GM18508 (cell line): ENCODE data around the gene OXTR.

Experiments used
- ATAC-seq: cut with Tn5 transposase; IDR thresholded peaks from one replicate; pipeline ENCODE4 v1.9.1; 2021; ENCODE audit warnings: moderate number of reproducible peaks; ENCODE audit not compliant: insufficient read depth, unreplicated experiment

Gene OXTR

DNA sequence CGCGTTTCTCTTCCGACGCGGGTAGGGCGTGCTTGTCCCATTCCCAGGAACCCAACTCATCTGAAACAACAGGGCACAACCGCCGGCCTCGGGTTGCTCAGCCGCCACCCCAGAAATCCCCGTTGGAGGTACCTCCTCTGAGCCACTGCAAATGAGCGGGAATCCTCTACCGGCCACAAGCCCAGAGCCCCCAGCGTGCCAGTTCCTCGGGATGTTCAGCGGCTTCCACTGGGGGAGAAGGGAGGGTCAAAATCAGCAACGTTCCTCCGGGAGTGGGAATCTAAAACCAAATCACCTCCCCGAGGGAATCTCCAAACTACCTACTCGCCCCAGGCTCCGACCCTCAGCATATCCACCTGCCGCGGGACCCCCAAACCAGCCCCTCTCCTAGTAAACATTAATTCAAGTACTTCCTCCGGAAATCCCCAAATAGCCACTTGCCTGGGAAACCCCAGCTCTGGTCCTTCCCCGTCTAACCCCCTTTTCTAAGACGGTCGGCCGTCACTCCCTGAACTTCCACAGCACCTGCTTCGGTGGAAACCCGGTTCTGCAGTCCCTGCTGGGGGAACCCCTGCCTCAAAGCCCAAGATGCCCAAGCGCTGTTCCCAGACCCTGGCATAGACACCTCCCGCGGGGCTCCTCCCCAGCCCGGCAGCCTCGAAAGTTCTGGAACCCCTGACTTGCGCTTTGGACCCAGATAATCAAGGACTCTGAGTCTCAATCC is 887 bp downstream of the OXTR start:
- ATAC-seq, result peak; percentile 17

GRCh38 chr3:8767667-8768363 is 1.6 kb downstream of the OXTR start:
- peak; percentile 26 for ATAC-seq

DNA sequence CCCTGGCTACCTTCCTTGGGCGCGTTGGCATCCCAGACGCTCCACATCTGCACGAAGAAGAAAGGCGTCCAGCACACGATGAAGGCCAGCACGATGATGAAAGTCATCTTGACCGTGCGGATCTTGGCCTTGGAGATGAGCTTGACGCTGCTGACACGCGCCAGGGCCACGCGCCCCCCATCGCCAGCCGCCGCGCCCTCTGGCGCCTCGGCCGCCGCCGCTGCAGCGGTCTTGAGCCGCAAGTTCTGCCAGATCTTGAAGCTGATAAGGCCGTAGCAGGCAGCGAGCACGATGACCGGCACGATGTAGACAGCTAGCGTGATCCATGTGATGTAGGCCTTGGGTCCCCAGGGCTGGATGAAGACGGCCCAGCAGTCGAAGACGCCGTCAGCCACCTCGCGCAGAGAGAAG is 2.2 kb downstream of the OXTR start:
- no peak for ATAC-seq

- ATAC-seq, result no peak
These were observed 3.3 kb downstream of the OXTR start for GRCh38 chr3:8766148-8766547.

- no peak for ATAC-seq
These were observed 3.9 kb downstream of the OXTR start for GRCh38 chr3:8765528-8765927.

GRCh38 chr3:8764528-8764927 is 4.9 kb downstream of the OXTR start:
- ATAC-seq, result no peak

DNA sequence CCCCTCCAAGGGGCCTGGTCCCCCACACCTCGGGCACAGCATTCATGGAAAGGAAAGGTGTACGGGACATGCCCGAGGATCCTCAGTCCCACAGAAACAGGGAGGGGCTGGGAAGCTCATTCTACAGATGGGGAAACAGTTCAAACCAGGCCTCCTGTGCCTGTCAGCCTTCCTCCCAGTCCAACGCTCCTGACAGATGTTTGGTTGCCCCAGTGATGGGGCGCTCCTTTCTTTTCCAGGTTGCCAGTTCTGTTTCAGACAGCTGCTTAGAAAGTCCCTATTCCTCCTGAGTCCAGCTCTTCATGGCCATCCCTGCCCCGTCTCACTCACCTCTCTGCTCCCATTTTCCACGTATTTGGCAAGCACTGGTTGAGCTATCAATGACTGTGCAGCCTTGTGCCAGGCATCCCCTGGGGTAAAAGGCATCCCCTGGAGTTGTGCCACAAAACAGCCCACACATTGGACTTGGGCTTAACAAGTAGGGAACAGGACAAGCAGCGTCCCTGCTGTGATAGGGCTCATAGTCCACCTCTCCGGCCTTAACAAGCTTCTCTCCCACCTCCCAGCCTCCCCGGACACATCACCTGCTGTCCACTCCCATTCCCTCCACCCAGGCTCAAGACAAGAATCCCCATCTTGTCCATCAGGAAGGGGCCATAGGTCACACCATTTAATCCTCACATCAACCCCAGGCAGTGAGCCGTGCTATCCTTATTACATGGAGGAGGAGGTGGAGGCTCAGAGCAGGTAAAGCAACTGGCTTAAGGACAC is 6.6 kb downstream of the OXTR start:
- ATAC-seq, result no peak

DNA sequence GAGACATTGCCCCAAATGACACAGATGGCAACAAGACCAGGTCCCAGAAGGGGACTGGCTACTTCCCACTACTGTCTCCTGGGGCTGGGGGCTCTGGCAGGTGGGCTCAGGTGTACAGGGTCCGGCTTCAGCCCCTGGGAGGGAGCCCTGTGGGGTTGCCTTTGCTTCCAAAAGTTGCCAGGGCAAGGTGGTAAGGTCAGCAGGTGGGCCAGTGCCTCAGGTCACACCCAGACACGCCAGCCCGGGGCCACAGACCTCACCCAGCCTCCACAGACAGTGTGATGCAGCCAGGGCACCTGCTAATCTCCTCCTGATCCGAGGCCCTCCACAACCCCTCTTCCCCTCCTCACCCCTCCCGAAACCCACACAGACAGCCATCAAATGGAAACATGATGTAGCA is 7.5 kb downstream of the OXTR start:
- ATAC-seq, result no peak

DNA sequence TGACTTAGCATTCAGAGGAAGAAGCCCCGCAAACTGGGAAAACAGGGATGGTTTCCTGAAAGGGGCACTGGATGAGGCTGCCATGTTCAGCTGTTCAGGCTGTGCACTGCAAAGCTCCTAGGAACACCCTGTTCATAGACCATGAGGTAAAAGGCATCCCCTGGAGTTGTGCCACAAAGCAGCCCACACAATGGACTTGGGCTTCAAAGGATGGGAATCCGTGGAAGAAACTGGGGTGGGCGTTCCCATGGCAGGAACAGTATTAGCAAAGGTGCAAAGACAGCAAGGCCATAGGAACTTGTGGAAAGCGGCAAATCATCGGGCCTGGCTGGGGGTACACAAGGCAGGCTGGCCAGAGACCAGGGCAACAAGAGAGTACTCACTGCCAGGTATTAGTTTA is 8.9 kb downstream of the OXTR start:
- ATAC-seq, result no peak

DNA sequence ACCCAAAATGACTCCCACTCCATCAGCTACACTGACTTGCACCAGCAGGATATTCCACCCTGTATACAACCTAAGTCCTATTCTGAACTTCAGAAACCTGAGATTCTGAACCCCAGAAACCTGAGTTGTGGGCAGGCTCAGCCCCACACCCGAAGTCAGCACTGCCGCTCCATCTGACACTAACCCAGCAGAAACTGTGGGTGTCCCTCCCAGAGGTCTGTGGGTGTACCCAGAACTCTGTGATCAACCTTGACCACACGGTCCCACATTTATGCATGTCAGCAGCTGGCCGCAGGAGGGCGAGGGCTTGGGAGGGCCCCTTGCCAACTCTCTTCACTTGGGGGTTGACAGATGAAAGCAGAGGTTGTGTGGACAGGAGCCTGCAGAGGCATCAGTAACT is 9.3 kb downstream of the OXTR start:
- no peak for ATAC-seq

DNA sequence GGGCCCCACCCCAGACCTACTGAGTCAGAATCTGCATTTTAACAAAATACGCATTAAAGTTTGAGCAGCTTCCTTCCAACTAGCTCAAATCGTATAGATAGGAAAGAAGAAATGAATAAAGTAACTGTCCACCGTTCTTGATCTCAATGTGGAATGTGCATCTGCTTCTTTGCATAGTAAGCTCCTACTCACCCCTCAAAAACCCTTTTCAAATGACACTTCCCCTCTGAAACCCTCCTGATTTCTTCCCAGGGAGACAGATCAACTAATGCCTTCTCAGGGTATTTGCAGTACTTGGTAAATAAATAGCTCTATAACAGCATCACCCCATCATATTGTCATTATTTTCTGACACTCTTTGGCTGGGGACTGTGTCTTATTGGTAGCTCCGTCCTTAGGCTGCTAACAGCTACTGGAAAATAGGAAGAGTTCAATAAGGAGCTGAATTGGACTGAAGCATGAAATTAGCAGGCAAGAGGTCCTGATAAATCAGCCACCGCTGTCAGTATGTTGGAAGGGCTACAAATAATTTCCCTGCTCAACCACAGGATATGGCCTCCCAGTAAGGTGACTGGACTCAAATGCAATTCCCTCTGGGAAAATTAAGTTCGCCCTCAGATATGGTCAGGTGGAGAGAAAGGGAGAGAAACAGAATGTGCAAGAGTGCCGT is 10.2 kb downstream of the OXTR start:
- ATAC-seq, result no peak

DNA sequence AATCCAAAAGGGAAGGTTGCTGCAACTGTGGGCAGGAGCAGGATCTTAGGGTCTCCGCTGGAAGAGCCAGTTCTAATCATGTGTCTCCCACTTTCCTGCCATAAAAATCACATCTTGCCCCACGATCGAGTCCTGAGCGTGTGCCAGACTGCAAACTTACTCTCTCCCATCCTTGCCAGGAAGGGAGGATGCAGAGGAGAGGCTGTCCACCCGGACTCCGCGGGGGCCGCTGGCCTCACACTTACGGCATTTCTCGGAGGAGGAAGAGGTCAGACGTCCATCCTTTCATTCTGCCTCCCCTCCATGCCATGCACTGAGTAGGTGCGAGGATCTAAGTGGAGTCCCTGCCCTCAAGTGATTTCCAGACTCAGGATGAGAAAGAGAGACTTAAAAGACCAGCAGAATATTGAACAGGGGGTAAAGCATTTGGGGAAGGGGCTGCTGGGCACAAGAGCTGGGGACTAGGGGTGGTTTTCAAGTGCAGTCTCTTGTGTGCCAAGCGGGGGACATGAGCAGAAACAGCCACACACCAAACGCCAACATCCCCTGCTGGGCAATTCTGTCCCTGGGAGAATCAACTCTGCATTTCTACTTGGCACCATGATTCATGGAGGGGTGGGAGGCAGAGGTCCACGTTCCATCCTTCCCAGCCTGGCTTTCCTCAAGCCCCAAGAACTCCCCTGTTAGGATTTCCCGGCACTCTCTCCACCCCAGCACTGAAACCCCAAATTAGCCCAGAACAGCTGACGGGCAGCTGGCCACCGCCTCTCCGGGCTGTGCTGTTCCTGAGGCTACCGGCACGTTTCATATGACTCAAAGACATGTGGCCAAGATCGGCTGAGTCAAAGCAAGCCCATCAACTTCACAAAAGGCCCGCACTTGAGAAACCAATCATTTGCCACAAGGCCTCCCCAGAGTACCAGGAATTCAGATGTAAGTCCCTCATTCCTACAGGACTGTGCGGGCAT is 11.6 kb downstream of the OXTR start:
- no peak for ATAC-seq

GRCh38 chr3:8756671-8757070 is 12.7 kb downstream of the OXTR start:
- no peak for ATAC-seq

DNA sequence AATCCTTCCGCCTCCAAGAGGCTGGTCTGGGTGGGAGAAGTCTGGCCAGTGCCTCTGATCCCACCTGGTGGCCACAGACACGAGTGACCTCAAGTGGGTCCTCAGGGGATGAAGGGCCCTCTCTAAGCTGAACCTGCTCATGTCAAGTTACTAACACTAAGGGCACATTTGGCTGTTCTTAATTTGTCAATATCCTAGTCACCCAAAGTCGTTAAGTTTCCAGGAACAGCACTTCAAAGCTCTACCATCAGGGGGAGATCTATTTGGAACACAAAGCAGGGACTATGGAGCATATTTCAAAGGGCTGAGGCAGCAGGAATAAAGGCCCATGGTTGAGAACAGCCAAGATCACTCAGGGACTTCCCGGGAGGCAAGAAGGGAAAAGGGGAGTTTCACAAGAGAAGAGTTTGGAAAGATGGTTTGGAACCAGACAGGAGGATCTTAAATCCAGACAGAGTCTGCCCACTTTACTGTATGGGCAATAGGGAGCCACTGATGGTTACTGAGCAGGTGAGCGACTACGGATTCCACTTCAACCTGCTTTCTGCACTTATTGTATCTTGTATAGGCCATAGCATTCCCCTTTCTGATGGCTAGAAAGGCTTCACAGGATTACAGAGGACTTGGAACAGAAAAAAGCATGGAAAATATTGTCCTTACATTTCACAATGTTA is 13.7 kb downstream of the OXTR start:
- no peak for ATAC-seq

- no peak for ATAC-seq
These were observed 14.3 kb downstream of the OXTR start for GRCh38 chr3:8755097-8755496.

DNA sequence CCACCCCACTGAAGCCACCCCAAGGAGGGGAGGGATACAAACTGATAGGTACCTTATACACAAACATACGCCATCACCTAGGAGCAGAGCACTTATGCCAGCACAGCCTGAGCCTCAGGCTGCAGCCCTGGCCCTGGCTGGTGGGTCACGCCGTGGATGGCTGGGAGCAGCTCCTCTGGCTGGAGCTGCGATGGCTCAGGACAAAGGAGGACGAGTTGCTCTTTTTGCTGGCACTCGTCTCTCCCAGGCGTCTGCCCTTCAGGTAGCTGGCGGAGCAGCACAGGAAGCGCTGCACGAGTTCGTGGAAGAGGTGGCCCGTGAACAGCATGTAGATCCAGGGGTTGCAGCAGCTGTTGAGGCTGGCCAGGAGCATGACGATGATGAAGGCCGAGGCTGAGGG is 16.6 kb downstream of the OXTR start:
- ATAC-seq, result no peak

DNA sequence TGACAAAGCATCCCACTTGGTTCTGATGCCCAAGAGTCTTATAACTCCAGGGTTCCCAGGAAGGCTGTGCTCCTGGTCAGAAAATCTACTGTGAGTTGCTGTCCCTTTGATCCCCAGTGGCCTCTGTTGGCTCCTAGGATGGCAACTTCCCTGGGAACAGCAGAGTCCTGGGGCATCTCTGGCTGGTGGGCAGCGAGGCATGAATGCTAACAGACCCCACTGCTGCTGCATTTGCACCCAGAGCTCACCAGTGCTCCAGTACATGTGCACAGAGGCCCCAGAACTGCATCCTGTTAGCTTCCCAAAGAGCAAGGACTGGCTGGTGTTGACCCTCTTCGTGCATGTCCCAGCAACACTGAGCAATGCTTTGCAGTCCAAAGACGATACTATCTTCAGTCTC is 20.1 kb downstream of the OXTR start:
- ATAC-seq, result no peak

DNA sequence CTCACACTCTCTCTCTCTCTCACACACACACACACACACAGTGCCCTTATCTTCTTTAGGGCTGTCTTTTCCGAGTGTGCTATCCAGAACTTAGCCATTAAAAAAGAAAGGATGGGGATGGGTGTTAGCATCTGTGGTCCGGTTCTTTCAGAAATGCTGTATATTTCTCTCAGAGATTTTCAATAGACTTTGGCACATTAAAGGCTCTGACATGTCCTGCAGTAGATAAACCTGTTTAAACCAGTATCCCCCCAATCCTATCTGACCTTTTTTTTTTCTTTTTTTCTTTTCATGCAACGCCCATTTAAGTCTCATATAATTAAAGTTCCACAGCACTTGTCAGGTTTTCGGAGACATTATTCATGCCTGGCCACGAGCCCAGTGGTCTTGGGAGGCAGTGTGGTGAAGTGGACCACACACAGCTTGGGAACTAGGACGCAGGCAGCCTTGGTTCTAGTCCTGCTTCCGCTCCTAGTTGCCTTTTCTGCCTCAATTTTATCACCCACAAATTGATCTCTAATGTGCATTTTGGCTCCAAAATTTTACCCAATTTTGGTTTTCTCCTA is 22.6 kb downstream of the OXTR start:
- no peak for ATAC-seq
